Thoracic aorta (tissue), 2 donors: Measurements from ENCODE around the gene SREBF1. TPM values are rescaled to one million over a fixed set of nuclear protein-coding genes. Genes with fewer than 3 reads are reported as not detected.

ENCODE experiments used
- ATAC-seq: fragments of 150-250 bp; one replicate; pipeline ENCODE4 v1.8.0; 2017; ENCODE audit warnings: low read depth; ENCODE audit not compliant: insufficient number of reproducible peaks, low FRiP score
- DNase-seq: peaks from one replicate; pipeline ENCODE4 v3.0.0-alpha.2; 2020; ENCODE audit warnings: low spot score
- H3K27ac ChIP-seq, 2 donors: fragments of 200-600 bp; sonication (generic); 1 replicate in 1 of 2; 2 replicates in 1 of 2; pipeline ENCODE4 v1.5.1; 2016; ENCODE audit warnings: mild to moderate bottlenecking in 2 of 2, moderate library complexity in 2 of 2
- H3K27me3 ChIP-seq: fragments of 200-600 bp; sonication (generic); replicated peaks from 2 replicates; pipeline ENCODE4 v1.6.0; 2016; ENCODE audit warnings: mild to moderate bottlenecking; ENCODE audit not compliant: insufficient read depth
- H3K36me3 ChIP-seq: fragments of 200-600 bp; sonication (generic); one replicate; pipeline ENCODE4 v1.5.1; 2016
- H3K4me1 ChIP-seq, 2 donors: fragments of 200-600 bp; sonication (generic); 1 replicate in 1 of 2; 2 replicates in 1 of 2; pipeline versions ENCODE4 v1.5.1 to v1.6.0; 2016; ENCODE audit warnings: low read depth in 2 of 2, mild to moderate bottlenecking in 1 of 2; ENCODE audit not compliant: control insufficient read depth in 1 of 2
- H3K4me3 ChIP-seq: fragments of 200-600 bp; sonication (generic); 2 replicates; pipeline ENCODE4 v1.5.1; 2016; ENCODE audit warnings: mild to moderate bottlenecking
- H3K9me3 ChIP-seq: fragments of 200-600 bp; sonication (generic); 2 replicates; pipeline ENCODE4 v1.5.1; 2016
- CTCF ChIP-seq: fragments of 200-600 bp; sonication (generic); IDR thresholded peaks from one replicate; pipeline ENCODE4 v1.5.1; 2019; ENCODE audit warnings: antibody characterized with exemption
- total RNA-seq, 2 donors: library from RNA; depleted of rRNA; stranded (reverse); fragments of >200 nt; gene quantifications; one replicate each; pipeline versions ENCODE4 v1.1.0 to v1.2.3, GENCODE V29; 2016

The SREBF1 gene
- total RNA-seq, 2 donors from 2014 or later: 56.2 to 64.2 TPM

GRCh38 chr17:17811381-17812210 is 25.2 kb downstream of the SREBF1 start:
- Histone ChIP-seq H3K4me3 (no peak overlapping the region), H3K27me3 (no peaks in the 10 kb centered on the region), H3K27ac (no peak overlapping the region), H3K9me3 (no peaks in the 10 kb centered on the region), H3K4me1 (peaks cover 0 to 25% of the 10 kb centered on the region in 2 donors), H3K36me3 (peaks cover 11% of the 10 kb centered on the region)
- no peak for TF ChIP-seq CTCF
- no peak for DNase-seq
- no peak for ATAC-seq

GRCh38 chr17:17810895-17811248 is 25.9 kb downstream of the SREBF1 start:
- TF ChIP-seq CTCF: no peak
- Histone ChIP-seq H3K27ac (no peak overlapping the region), H3K27me3 (no peaks in the 10 kb centered on the region), H3K4me3 (no peak overlapping the region), H3K9me3 (no peaks in the 10 kb centered on the region), H3K4me1 (peaks cover 0 to 25% of the 10 kb centered on the region in 2 donors), H3K36me3 (peaks cover 9% of the 10 kb centered on the region)
- ATAC-seq: no peak
- DNase-seq: no peak

GRCh38 chr17:17810084-17810894 is 26.5 kb downstream of the SREBF1 start:
- Histone ChIP-seq H3K9me3 (no peaks in the 10 kb centered on the region), H3K4me1 (peaks cover 0 to 21% of the 10 kb centered on the region in 2 donors), H3K27ac (peak overlapping the region; percentile 30 to 40), H3K27me3 (no peaks in the 10 kb centered on the region), H3K36me3 (peaks cover 9% of the 10 kb centered on the region), H3K4me3 (peak overlapping the region; percentile 67)
- TF ChIP-seq CTCF: no peak
- ATAC-seq (no peak), DNase-seq (no peak)

GRCh38 chr17:17809531-17810083 is 27.2 kb downstream of the SREBF1 start:
- ATAC-seq: no peak
- H3K9me3 ChIP-seq: no peaks in the 10 kb centered on the region
- peak overlapping the region; percentile 67 for H3K4me3 ChIP-seq
- peaks cover 0 to 16% of the 10 kb centered on the region in 2 donors for H3K4me1 ChIP-seq
- no peak for TF ChIP-seq CTCF
- DNase-seq: no peak
- H3K36me3 ChIP-seq: peaks cover 9% of the 10 kb centered on the region
- H3K27me3 ChIP-seq: no peaks in the 10 kb centered on the region
- peak overlapping the region in 1 of 2 donors; percentile 30 for H3K27ac ChIP-seq
